Measurements from ENCODE around the gene NSF.
A peak's percentile ranks its signal among the peaks of the same experiment; 100 is the strongest.

The NSF gene

GRCh38 chr17:46717999-46718398, 127.5 kb downstream of the NSF start:
- DNase-seq: no peak

DNA sequence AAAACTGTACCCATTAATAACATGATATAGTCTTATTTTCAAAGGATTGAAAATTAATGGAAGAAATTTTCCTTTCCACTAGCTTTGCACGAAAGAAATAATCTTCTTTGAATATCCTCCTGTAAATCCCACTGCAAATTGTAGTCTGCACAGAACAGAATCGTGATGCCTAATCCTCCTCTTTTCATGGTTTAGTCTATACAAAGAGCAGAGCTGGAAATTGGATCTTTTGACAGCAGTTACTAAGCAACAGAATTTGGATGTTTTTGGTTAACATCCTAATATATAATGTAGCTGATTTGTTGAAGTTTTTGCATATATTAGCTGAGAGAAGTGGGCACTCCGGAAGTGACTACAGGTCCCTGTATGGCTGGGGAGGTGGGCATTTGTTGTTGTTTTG, 129.4 kb downstream of the NSF start:
- DNase-seq: no peak

- DNase-seq: no peak
Observed at GRCh38 chr17:46720408-46720807, 129.9 kb downstream of the NSF start.

GRCh38 chr17:46722662-46723285, 132.3 kb downstream of the NSF start:
- no peak for DNase-seq

DNA sequence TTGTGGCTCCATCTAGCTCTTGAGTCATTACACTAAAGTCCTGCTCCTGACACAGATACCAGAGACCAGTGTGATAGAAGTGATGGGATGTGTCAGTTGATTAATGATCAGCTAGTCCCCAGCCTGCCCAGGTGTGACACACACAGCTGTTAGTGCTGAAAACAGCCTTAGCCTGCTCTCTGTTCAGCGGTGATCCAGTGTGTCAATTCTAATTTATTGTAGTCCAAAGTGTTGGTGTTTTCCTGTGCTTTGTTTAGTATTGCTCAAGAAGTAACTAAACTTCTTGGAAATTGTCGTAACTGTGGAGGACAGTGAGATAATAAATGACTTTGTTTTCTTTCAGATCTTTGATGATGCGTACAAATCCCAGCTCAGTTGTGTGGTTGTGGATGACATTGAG, 135.7 kb downstream of the NSF start:
- no peak for DNase-seq

DNA sequence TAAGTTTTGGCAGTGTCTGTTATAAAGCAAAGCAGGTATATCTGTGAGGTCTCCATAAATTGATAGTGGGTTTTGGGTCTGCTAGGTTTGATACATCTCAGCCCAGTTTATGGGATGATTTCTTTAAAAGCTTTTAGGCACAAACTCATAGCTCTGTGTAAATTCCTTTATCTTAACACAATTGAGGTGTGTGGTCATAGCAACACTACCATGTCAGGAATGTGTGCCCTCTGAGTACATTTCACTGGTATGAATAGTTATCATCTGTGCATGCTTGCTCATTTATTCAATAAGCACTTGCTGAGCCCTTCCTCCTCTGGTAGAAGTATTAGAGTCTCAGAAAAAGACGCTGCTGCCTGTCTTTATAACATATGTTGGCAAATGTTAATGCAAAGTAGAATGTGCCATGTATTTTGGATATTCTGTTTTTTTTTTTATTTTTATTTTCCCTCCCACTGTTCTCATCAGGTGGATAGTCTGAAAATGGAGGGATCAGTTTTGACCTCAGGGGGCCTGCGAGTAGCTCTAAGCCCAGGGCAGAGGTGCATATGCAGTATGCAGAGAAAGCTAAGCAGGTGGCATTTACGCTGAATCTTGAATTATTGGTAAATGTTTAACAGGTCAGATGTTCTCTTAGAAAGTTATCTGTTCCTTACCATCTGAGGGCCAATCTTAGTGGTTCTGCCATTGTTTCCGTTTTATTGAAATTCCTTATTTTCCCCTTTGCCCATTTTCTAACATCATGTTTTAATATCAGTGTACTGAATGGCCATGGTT, 137.3 kb downstream of the NSF start:
- DNase-seq: no peak

- DNase-seq: no peak
Observed at GRCh38 chr17:46730026-46730425, 139.6 kb downstream of the NSF start.

DNA sequence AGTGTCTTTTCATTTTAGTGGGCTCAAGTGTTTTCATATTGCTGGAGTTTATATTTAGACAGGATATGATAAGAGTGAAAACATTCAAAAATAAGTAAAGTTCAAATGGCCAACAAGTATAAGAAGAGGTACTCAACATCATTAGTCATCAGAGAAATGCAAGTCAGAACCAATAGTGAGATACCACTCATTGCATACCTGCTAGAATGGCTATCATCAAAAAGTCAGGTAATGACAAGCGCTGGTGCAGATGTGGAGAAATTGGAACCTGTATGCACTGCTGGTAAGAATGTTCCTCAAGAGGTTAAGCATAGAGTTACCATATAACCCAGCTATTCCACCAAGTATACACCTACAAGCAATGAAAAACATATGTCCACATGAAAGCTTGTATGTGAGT, 140.2 kb downstream of the NSF start:
- no peak for DNase-seq

DNA sequence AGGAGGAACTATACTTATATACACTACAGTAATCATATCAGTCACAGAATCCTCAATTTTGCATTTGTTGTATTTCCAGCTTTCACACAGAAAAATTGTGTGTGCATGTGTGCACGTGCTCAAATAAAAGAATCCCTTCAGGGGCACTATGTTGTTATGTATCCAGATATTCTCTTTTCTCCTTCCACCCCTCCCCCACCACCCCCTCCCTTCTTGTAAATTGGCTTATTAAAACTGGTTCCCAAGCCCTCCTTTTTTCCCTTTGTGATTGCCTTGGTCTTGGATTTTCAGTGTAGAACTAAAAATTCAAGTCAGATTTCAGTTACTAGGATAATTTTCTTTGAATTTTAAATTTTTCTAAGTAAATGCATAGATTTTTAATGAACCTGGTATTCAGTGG, 141.7 kb downstream of the NSF start:
- DNase-seq: no peak

DNA sequence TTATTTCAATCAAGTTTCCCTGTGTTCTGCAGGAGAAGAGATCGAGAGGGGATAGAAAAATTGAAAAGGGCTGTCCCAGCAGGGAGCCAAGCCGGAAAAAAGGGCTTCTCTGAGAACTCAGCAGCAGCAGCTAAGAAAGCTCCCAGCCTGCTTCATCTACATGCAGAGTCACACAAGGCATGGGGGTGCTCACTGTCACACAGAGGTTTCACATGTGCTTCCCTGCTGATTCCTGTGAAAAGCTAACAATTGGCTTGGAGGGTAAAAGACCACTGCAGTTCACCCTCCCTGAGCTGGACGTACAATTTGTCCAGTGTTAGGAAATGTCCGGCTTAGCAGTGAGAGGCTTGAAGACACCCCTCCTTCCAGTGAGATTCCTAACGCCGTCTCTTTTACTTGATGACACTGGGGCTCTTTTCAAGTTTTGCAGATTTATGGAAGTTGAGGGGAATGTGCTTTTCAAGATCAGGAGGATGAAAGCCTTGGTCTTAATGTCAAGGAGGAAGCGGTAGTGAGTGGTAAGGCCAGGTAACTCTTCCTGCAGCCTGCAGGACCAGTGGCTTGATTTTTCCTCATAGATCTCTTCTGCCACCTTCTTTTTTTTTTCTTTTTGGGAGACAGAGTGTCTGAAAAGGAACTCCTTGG, 142.4 kb downstream of the NSF start:
- peak in 27 of 58 donors; percentile 1 to 67 (median 10) for DNase-seq

DNA sequence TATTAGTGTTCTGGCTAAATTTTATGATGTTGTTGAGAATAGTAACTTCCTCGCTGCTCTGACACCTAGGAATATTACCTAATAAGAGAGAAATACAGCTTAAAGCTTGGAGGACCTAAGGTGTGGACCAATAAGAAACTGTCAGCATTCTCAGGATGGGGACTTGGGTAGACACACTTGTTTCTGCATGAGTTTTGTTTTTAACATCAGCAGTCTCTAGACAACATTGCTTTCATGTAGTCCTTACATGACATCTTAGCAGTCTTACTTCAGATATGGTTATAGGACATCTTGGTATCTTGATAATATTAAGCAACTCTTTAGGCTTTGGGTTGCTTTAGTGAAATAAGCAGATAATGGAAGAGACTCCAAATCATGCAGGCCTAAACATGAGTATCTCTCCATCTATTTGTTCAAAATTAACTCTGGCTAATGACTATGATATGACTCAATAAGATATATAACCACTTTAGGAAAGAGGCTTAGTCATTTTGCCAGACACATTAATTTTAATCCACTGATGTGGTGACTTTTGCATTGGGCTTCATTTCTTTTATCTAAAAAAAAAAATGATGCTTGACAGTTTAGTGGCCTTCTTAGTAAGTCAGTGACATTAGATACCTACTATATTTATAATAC, 143.5 kb downstream of the NSF start:
- no peak for DNase-seq

- DNase-seq: no peak
Observed at GRCh38 chr17:46736100-46736499, 145.6 kb downstream of the NSF start.

DNA sequence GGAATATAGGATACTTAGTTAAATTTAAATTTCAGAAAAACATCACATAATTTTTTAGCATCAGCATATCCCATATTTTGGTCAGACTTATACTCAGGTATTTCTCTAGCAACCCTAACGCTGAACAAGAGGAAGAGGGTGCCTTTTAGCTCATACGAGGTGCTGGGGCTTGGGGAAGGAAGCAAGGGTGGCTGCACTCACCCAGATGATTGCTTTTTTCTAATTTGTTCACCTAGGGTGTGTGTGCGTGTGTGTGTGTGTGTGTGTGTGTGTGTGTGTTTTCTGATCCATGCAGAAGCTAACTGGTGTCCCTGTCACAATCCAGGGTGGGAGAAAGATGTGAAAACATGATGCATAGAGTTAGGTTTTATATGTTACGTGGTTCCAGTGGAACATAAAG, 146.9 kb downstream of the NSF start:
- DNase-seq: no peak

- no peak for DNase-seq
Observed at GRCh38 chr17:46738544-46738943, 148.1 kb downstream of the NSF start.

DNA sequence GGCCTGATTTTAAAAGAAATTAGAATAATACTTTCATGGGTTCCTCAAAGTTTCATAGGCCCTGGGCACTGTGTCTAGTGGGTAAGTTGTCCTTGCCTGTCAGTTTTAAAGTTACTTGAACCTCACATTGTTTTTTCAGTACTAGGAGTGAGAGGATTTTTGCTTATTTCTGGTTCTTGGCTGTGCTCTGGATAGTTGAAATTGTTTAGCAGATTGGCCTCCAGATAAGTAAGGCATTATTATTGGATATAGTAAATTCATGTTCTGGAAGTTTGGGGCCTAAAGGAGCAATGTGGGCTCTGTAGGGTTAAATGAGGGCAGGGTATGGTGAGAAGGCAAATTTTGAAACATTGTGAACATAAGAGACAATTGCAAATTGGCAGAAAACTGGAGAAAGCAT, 149.5 kb downstream of the NSF start:
- no peak for DNase-seq

DNA sequence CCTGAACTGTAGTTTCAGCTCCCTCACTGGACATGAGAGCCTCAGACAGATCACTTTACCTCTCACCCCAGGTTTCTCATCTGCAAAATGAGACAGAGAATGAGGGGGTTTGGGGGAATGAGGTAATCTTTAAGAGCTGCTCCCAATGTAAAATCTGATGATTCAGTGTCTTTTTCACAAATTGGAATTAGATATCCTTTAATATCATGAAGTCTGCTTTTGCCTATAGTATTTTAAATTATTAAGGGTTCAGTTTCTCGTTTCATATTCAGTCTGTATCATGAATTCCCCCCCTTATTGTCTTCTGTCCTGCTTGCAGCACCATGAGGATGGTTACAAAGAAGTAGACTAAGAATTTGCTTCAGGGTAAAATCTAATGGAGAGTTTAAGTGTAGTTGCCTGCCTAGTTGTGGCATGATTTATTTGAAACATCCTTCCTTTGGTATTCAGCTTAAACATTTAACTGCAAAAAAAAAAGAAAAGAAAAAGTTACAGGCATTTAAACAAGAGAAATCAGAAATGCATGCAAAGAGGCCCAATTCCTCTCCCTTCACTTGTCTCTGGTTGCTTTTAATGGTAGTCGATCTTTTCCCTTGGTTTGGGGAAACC, 150.8 kb downstream of the NSF start:
- DNase-seq: no peak

- DNase-seq: no peak
Observed at GRCh38 chr17:46742565-46743270, 152.2 kb downstream of the NSF start.

DNA sequence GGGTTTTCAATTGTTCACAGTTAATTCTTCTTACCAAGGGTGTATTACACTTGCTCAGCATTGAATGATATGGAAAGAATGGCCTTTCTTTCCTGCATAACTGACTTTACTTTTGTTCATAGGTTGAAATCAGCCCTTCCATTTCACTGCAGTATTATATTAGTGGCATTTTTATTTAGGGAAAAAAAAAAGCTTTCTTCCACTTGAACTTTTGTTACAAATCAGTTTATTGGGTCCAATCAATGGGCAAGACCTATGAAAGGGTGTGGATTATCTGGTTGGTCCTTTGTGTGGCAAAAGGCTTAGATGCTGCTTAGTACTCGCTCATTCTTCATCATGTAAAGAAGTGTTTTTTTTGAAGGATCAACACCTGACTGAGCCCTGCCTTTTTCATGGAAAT, 154.0 kb downstream of the NSF start:
- no peak for DNase-seq

- DNase-seq: no peak
Observed at GRCh38 chr17:46745376-46745775, 154.9 kb downstream of the NSF start.

GRCh38 chr17:46751425-46751824, 161.0 kb downstream of the NSF start:
- DNase-seq: no peak

DNA sequence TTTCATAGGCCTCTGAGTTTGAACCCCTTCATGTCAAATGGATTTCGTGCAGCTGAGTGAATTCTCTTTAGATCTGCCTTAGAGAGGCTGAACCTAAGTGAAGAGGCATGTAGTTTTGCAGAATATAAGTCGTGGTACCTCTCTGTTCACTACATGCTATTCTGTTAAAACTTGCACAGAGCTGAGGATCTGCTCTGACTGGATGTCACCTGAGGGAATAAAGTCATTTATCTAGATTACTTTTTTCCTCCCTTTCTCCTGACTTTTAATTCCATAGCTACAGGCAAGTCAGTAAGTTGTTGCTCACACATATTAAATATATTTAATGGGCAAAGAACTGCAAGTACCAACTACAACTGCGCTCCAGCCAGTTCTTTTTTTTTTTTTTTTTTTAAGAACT, 163.3 kb downstream of the NSF start:
- no peak for DNase-seq

All from anterior cingulate cortex (tissue), 58 donors.